ENCODE results near the gene OTUD5. TPM values are rescaled to one million over a fixed set of nuclear protein-coding genes. Genes with fewer than 3 reads are reported as not detected.

OTUD5 gene
- total and polyA plus RNA-seq, 2 of the 13 experiments (the other 11 are each of a cell fraction or from before 2014, with no cell fraction given), result 18.4 to 42.2 TPM

- no TSS peak for BruUV-seq (replicated peaks)
- Histone ChIP-seq H3K9ac (ENCODE audit: insufficient read depth, low read depth, low read length) (no peak overlapping the region), H3K4me2 (ENCODE audit: low read depth, low read length) (no peak overlapping the region), H3K4me3 (replicated peaks in 1 of 3; ENCODE audit: insufficient read depth in 1 of 3, low read depth in 2 of 3, low read length in 3 of 3) (no peak overlapping the region), H3K27ac (ENCODE audit: extremely low read length, insufficient read depth, low read length) (peak overlapping the region; percentile 88), H2AFZ (ENCODE audit: low read length) (no peak overlapping the region), H3K36me3 (replicated peaks in 1 of 2; ENCODE audit: control insufficient read depth in 1 of 2, insufficient read depth in 2 of 2, low read length in 2 of 2) (peaks cover 3 to 14% of the 10 kb centered on the region in 2 experiments; a peak in 3 of 5 replicates), H3K9me3 (ENCODE audit: low read length) (no peaks in the 10 kb centered on the region), H4K20me1 (ENCODE audit: insufficient read depth, low read length) (peaks cover 1% of the 10 kb centered on the region; the same call in 1 of the 2 replicates), H3K79me2 (ENCODE audit: insufficient read depth, low read length) (peaks cover 28% of the 10 kb centered on the region), H3K4me1 (ENCODE audit: insufficient read depth, low read length) (peaks cover 29% of the 10 kb centered on the region), H3K27me3 (ENCODE audit: control insufficient read depth in 1 of 2, insufficient read depth in 2 of 2, low read length in 2 of 2) (no peaks in the 10 kb centered on the region)
- intact Hi-C loops (cut with micrococcal nuclease; ENCODE audit: unreplicated experiment), result no loop called here
- FAIRE-seq (no peak), ATAC-seq (no peak), DNase-seq (ENCODE audit: low spot score) (no peak)
- in situ Hi-C loops (cut with HindIII; ENCODE audit: extremely low pct_ligation_motif_present, low pct_unique_long_range_greater_than_20kb), result no loop called here
- ChIA-PET POLR2A (interaction anchor here (1.0 kb wide), 1 partner anchor 139 kb away, joined by 3 read pairs; the partner anchor contains the start of gene HDAC6), CTCF (ENCODE audit: low intra/inter-chr PET ratio, low total read pairs) (no interaction called here)
- TF ChIP-seq ZNF709 (CRISPR knock-in tag; IDR thresholded peaks at IDR 0.05), result no peak
- TF ChIP-seq MAFG (CRISPR knock-in tag; IDR thresholded peaks at IDR 0.05), result 0 out of 2 replicates have a peak, but pooled peaks have one; percentile 38
- WGBS (ENCODE audit: low lambda C conversion rate), result 100% methylated on average over 1 of the region's 2 CpGs
These were observed 16.9 kb downstream of the OTUD5 start for GRCh38 chrX:48940404-48940955.

- BruUV-seq (replicated peaks), result no TSS peak
These were observed 17.7 kb downstream of the OTUD5 start for GRCh38 chrX:48939524-48940228.

More at GRCh38 chrX:48939524-48940228, 17.7 kb downstream of the OTUD5 start:
- ChIA-PET POLR2A (no interaction called here), CTCF (ENCODE audit: low intra/inter-chr PET ratio, low total read pairs) (no interaction called here)
- no peak overlapping the region for H3K4me3 ChIP-seq (replicated peaks in 1 of 3; ENCODE audit: insufficient read depth in 1 of 3, low read depth in 2 of 3, low read length in 3 of 3)
- peaks cover 26% of the 10 kb centered on the region for H3K79me2 ChIP-seq (ENCODE audit: insufficient read depth, low read length)
- no peak overlapping the region for H3K9ac ChIP-seq (ENCODE audit: insufficient read depth, low read depth, low read length)
- intact Hi-C loops (cut with micrococcal nuclease; ENCODE audit: unreplicated experiment), result no loop called here
- H3K27ac ChIP-seq (ENCODE audit: extremely low read length, insufficient read depth, low read length), result no peak overlapping the region
- no peak overlapping the region for H3K4me2 ChIP-seq (ENCODE audit: low read depth, low read length)
- in situ Hi-C loops (cut with HindIII; ENCODE audit: extremely low pct_ligation_motif_present, low pct_unique_long_range_greater_than_20kb), result no loop called here
- no peak for DNase-seq (ENCODE audit: low spot score)
- no peak for TF ChIP-seq LRRFIP1 (CRISPR knock-in tag; conservative IDR thresholded peaks at IDR 0.05)
- H3K27me3 ChIP-seq (ENCODE audit: control insufficient read depth in 1 of 2, insufficient read depth in 2 of 2, low read length in 2 of 2), result no peaks in the 10 kb centered on the region
- no peak for ATAC-seq
- no peaks in the 10 kb centered on the region for H4K20me1 ChIP-seq (ENCODE audit: insufficient read depth, low read length)
- no peak overlapping the region for H2AFZ ChIP-seq (ENCODE audit: low read length)
- H3K9me3 ChIP-seq (ENCODE audit: low read length), result no peaks in the 10 kb centered on the region
- no peak for FAIRE-seq
- H3K36me3 ChIP-seq (replicated peaks in 1 of 2; ENCODE audit: control insufficient read depth in 1 of 2, insufficient read depth in 2 of 2, low read length in 2 of 2), result peaks cover 3 to 20% of the 10 kb centered on the region in 2 experiments; a peak in 3 of 5 replicates
- no CpG with 5 or more reads among the region's 3 CpGs for WGBS (ENCODE audit: low lambda C conversion rate)
- H3K4me1 ChIP-seq (ENCODE audit: insufficient read depth, low read length), result peaks cover 29% of the 10 kb centered on the region
